ENCODE results near the gene NCKAP5.
"Not testable (repeated sequence)": the region's sequence is repeated elsewhere in the genome, so short reads cannot be mapped to it uniquely, and the experiment has no call there.

Gene NCKAP5

GRCh38 chr2:133470446-133470845 lies 97.8 kb downstream of the NCKAP5 start:
- not testable (repeated sequence) for DNase-seq (ENCODE audit: low read depth in 2 of 3, low spot score in 2 of 3)

GRCh38 chr2:133462811-133463210 lies 105.5 kb downstream of the NCKAP5 start:
- no peak for DNase-seq (ENCODE audit: low read depth in 2 of 3, low spot score in 2 of 3)

DNA sequence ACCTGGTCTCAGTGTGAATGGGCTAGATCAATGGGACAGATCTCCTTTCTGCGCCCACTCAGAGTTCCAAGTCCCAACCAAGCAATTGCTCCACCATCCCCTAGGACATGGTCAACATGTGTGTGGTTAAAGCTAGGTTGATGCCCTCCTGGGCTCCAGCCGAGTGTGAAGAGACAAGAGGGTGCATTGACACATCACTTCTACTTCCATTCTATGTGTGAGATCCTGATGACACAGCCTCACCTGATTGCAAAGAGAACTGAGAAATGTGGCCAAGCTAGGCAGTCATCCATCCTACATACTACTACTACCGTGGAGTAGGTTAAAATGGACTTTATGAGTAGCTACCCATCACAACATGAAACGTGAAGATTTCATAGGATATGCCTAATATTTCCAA lies 106.8 kb downstream of the NCKAP5 start:
- DNase-seq (ENCODE audit: low read depth in 2 of 3, low spot score in 2 of 3): no peak

DNA sequence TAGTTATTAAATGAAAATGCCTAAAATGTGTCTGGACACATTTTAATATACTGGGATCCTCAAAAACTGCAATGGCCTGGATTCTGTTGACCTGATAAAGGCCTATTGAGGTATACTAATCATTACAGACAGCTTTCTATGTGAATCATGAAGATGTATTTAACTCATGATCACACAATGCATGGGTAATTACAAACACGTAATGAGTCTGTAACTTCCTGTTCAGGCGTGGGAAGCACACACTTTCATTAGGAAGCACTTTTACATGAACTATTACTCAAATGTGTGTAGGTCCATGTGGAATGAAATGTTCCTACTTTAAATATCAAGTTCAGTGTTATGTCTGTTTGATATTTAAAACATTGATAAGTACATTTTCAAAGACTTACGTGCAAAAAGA lies 108.7 kb downstream of the NCKAP5 start:
- no peak for DNase-seq (ENCODE audit: low read depth in 2 of 3, low spot score in 2 of 3)

GRCh38 chr2:133458280-133458679 lies 110.0 kb downstream of the NCKAP5 start:
- no peak for DNase-seq (ENCODE audit: low read depth in 2 of 3, low spot score in 2 of 3)

GRCh38 chr2:133457861-133458260 lies 110.4 kb downstream of the NCKAP5 start:
- no peak for DNase-seq (ENCODE audit: low read depth in 2 of 3, low spot score in 2 of 3)

DNA sequence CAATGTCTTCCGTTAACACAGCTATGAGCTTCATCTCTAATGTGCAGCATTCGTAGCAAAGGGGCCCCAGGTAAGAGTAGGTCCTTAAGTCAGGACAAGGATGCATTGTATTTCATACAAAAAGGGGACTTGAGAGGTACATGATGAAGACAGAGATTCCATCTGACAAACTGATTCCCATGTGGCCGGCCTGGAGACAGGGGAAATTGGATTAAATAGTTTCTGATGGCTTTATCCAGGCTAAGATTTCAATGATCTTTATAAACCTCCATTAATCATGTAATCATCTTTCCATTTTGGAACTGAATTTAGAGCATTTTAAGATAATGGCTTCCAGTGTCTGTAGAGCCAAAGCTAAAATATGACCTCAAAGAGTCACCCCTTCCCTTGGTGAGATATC lies 111.3 kb downstream of the NCKAP5 start:
- no peak for DNase-seq (ENCODE audit: low read depth in 2 of 3, low spot score in 2 of 3)

GRCh38 chr2:133456156-133456555 lies 112.1 kb downstream of the NCKAP5 start:
- no peak for DNase-seq (ENCODE audit: low read depth in 2 of 3, low spot score in 2 of 3)

- no peak for DNase-seq (ENCODE audit: low read depth in 2 of 3, low spot score in 2 of 3)
These were observed 115.2 kb downstream of the NCKAP5 start for GRCh38 chr2:133453032-133453431.

DNA sequence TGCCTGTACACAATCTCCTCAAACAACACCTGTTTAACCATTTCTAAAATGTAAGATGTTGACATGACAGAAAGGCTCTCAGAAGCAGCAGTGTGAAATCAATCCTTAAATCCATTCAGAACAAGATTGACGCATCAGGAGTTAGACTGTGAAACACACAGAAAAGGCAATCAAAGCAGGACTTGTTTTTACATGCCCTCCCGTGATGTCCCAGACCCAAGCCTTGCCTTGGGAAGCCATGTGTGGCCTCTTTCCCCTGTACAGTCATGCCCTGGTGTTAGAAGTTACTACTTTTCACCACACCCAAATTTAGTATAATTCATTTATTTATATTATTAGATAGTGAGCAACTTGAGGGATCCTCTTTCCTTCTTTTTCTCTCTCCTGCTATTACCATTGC lies 115.7 kb downstream of the NCKAP5 start:
- no peak for DNase-seq (ENCODE audit: low read depth in 2 of 3, low spot score in 2 of 3)

DNA sequence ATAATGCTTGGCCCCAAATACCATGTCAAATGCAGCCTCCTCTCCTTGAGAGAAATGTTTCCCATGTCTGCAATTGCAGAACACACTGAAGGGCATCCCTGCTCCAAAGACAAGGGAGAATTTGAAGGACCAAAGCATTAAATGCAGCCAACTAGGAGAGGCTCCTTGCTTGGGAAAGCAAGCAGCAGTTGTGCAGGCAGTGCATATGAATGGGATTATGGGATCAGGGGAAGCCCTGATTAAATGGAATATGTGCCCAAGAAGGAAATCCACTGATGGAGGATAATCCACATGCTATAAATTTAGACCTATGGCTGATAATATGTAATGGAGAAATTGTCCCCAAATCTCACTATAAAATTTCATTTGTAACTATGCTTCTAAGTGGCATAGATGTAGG lies 116.1 kb downstream of the NCKAP5 start:
- DNase-seq (ENCODE audit: low read depth in 2 of 3, low spot score in 2 of 3): no peak

- no peak for DNase-seq (ENCODE audit: low read depth in 2 of 3, low spot score in 2 of 3)
These were observed 120.1 kb downstream of the NCKAP5 start for GRCh38 chr2:133448195-133448594.

DNA sequence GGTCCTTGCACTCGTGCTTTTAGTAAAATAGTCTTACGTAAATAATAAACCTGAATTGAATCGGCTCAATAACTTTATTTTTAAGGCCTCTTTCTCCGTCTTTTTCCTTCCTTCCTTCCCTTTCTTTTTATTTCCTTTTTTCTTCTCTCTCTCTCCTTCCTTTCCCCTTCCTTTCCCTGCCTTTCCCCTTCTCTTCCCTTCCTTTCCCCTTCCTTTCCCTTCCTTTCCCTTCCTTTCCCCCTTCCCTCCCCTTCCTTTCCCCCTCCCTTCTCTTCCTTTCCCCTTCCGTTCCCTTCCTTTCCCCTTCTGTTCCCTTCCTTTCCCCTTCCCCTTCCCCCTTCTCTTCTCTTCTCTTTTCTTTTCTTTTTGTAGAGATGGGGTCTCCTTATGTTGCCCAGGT lies 121.0 kb downstream of the NCKAP5 start:
- no peak for DNase-seq (ENCODE audit: low read depth in 2 of 3, low spot score in 2 of 3)

DNA sequence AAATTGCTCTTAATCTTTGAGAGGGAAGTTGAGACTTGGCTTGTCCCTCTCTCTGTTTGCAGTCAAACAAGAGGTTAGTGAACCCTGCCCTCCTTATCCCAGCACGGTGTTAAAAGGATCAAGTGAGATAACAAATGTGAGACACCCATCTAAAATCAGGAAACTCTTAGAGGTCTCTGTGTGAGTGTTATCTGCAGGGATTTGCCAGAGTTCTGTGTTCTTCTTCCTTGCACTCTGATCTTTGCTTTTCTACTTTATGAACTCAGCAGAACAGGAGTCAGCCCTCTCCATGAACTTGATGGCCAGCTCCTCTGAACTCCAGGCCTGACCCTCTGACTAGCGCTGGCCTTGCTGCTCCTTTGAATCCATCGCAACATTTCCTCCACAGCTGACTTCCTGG lies 123.8 kb downstream of the NCKAP5 start:
- no peak for DNase-seq (ENCODE audit: low read depth in 2 of 3, low spot score in 2 of 3)

- no peak for DNase-seq (ENCODE audit: low read depth in 2 of 3, low spot score in 2 of 3)
These were observed 125.9 kb downstream of the NCKAP5 start for GRCh38 chr2:133442393-133442792.

DNA sequence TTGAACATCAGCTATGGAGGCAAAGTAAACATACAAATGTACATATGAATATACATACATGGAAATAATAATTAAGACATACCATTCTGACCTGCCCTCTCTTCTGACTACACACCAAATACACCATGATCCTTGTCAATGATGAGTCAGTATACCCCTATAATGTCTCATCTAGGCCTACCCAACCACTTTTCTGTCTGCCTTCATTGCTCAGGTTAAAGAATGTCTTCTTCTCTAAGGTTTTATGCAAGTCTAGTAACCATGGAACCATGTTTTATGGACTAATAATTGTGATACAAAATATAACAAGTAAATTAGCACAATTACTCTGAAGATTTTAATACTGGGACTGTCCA lies 128.7 kb downstream of the NCKAP5 start:
- no peak for DNase-seq (ENCODE audit: low read depth in 2 of 3, low spot score in 2 of 3)

GRCh38 chr2:133438848-133439564 lies 129.3 kb downstream of the NCKAP5 start:
- DNase-seq (ENCODE audit: low read depth in 2 of 3, low spot score in 2 of 3): no peak

- no peak for DNase-seq (ENCODE audit: low read depth in 2 of 3, low spot score in 2 of 3)
These were observed 130.2 kb downstream of the NCKAP5 start for GRCh38 chr2:133438026-133438425.

GRCh38 chr2:133437492-133437891 lies 130.8 kb downstream of the NCKAP5 start:
- no peak for DNase-seq (ENCODE audit: low read depth in 2 of 3, low spot score in 2 of 3)

GRCh38 chr2:133434959-133435668 lies 133.1 kb downstream of the NCKAP5 start:
- DNase-seq (ENCODE audit: low read depth in 2 of 3, low spot score in 2 of 3): no peak

- no peak for DNase-seq (ENCODE audit: low read depth in 2 of 3, low spot score in 2 of 3)
These were observed 134.5 kb downstream of the NCKAP5 start for GRCh38 chr2:133433455-133434451.

DNA sequence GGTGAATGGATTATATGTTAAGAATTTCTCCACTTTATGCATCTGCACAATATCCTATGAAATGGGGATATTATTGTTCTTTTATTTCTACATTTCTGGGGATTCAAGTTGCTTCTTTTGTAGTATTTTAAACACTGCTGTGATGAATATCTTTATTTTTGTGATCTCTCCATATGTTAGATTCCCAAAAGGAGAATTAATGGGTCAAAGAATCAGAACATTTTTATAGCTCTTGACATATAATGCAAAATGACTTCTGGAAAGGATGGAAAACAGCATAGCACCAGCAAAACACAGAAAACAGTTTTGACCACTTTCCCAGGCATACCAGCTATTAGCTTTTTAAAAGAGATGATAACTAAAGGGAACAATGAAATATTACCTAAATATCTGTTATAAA lies 135.5 kb downstream of the NCKAP5 start:
- no peak for DNase-seq (ENCODE audit: low read depth in 2 of 3, low spot score in 2 of 3)
